HEK293 (cell line): ENCODE measurements around the gene COL8A1.

Experiments used
- CTCF ChIA-PET: fragments of 350-600 bp; formaldehyde crosslinking; extraction: SDS; loops from one replicate; lab custom pipeline; 2021; ENCODE audit warnings: antibody characterized with exemption; lab: Yijun Ruan, JAX
- POLR2A ChIA-PET: fragments of 300-600 bp; formaldehyde crosslinking; extraction: SDS; loops from one replicate; lab custom pipeline; 2020; ENCODE audit warnings: antibody characterized with exemption, inconsistent platforms; lab: Yijun Ruan, JAX
- H3K27ac ChIP-seq: fragments of 200-500 bp; sonication (Bioruptor generic); 2 replicates; pipeline ENCODE4 v1.5.1; 2014; ENCODE audit warnings: low read depth, low read length, control low read depth, inconsistent platforms; ENCODE audit errors: extremely low read depth
- H3K36me3 ChIP-seq, 2 experiments: fragments of 200-500 bp in 1 of 2; sonication (Bioruptor generic) in 1 of 2; 1 replicate in 1 of 2; 2 replicates in 1 of 2; pipeline ENCODE4 v1.5.1; 2014 to 2017; ENCODE audit warnings: inconsistent platforms in 2 of 2, low read length in 2 of 2; ENCODE audit not compliant: control insufficient read depth in 2 of 2, insufficient read depth in 1 of 2
- H3K4me1 ChIP-seq: fragments of 200-500 bp; sonication (Bioruptor generic); 2 replicates; pipeline ENCODE4 v1.5.1; 2014; ENCODE audit warnings: mild to moderate bottlenecking, low read length, inconsistent platforms; ENCODE audit not compliant: control insufficient read depth, insufficient read depth
- H3K4me3 ChIP-seq: 2 replicates; pipeline ENCODE4 v1.5.1; 2011; ENCODE audit warnings: low read depth, mild to moderate bottlenecking, control low read depth, low read length, moderate library complexity
- H3K9me3 ChIP-seq: fragments of 200-500 bp; sonication (Bioruptor generic); 2 replicates; pipeline ENCODE4 v1.5.1; 2014; ENCODE audit warnings: low read depth, low read length, inconsistent platforms; ENCODE audit not compliant: control insufficient read depth, insufficient read depth
- ZBTB20 ChIP-seq: fragments of 450-650 bp; formaldehyde crosslinking; IDR thresholded peaks from 2 replicates; pipeline ENCODE4 v1.5.1; 2016; ENCODE audit warnings: missing biosample characterization, missing genetic modification characterization
- ZNF146 ChIP-seq: fragments of 450-650 bp; formaldehyde crosslinking; IDR thresholded peaks from 2 replicates; pipeline ENCODE4 v1.5.1; 2016; ENCODE audit warnings: missing biosample characterization, missing genetic modification characterization
- ZNF157 ChIP-seq: fragments of 450-650 bp; formaldehyde crosslinking; IDR thresholded peaks from 2 replicates; pipeline ENCODE4 v1.5.1; 2016; ENCODE audit warnings: missing biosample characterization, missing genetic modification characterization
- ZNF175 ChIP-seq: fragments of 450-650 bp; formaldehyde crosslinking; IDR thresholded peaks from 2 replicates; pipeline ENCODE4 v1.5.1; 2016; ENCODE audit warnings: missing biosample characterization, missing genetic modification characterization
- ZNF26 ChIP-seq: fragments of 450-650 bp; formaldehyde crosslinking; IDR thresholded peaks from 2 replicates; pipeline ENCODE4 v1.5.1; 2016; ENCODE audit warnings: missing biosample characterization, missing genetic modification characterization
- ZNF394 ChIP-seq: fragments of 450-650 bp; formaldehyde crosslinking; IDR thresholded peaks from 2 replicates; pipeline ENCODE4 v1.5.1; 2016; ENCODE audit warnings: missing biosample characterization, missing genetic modification characterization, mild to moderate bottlenecking, moderate library complexity, borderline replicate concordance
- ZNF398 ChIP-seq: fragments of 450-650 bp; formaldehyde crosslinking; IDR thresholded peaks from 2 replicates; pipeline ENCODE4 v1.5.1; 2017; ENCODE audit warnings: missing biosample characterization, missing genetic modification characterization
- ZNF404 ChIP-seq: fragments of 450-650 bp; formaldehyde crosslinking; IDR thresholded peaks from 2 replicates; pipeline ENCODE4 v1.5.1; 2017; ENCODE audit warnings: missing biosample characterization, missing genetic modification characterization
- ZNF433 ChIP-seq: fragments of 450-650 bp; formaldehyde crosslinking; IDR thresholded peaks from 2 replicates; pipeline ENCODE4 v1.5.1; 2016; ENCODE audit warnings: missing biosample characterization, missing genetic modification characterization, low read depth
- ZNF558 ChIP-seq: fragments of 450-650 bp; formaldehyde crosslinking; IDR thresholded peaks from 2 replicates; pipeline ENCODE4 v1.5.1; 2016; ENCODE audit warnings: missing biosample characterization, missing genetic modification characterization
- ZNF692 ChIP-seq: fragments of 450-650 bp; formaldehyde crosslinking; IDR thresholded peaks from 2 replicates; pipeline ENCODE4 v1.5.1; 2016; ENCODE audit warnings: missing biosample characterization, missing genetic modification characterization
- ZNF747 ChIP-seq: fragments of 450-650 bp; formaldehyde crosslinking; IDR thresholded peaks from 2 replicates; pipeline ENCODE4 v1.5.1; 2016; ENCODE audit warnings: missing biosample characterization, missing genetic modification characterization
- ZSCAN23 ChIP-seq: fragments of 450-650 bp; formaldehyde crosslinking; IDR thresholded peaks from 2 replicates; pipeline ENCODE4 v1.5.1; 2016; ENCODE audit warnings: missing biosample characterization, missing genetic modification characterization
- TF ChIP-seq, protein P1 (sequence below): fragments of 450-650 bp; formaldehyde crosslinking; IDR thresholded peaks from 2 replicates; pipeline ENCODE4 v1.5.1; 2016; ENCODE audit warnings: missing biosample characterization, missing genetic modification characterization, low read depth
- TF ChIP-seq, protein P2 (sequence below): fragments of 450-650 bp; formaldehyde crosslinking; conservative IDR thresholded peaks from 2 replicates; pipeline ENCODE4 v1.5.1; 2016; ENCODE audit warnings: low read depth, missing biosample characterization, missing genetic modification characterization

Gene COL8A1

GRCh38 chr3:99641480-99641879 lies 3.1 kb downstream of the COL8A1 start (continued):
- TF ChIP-seq, protein P1, sequence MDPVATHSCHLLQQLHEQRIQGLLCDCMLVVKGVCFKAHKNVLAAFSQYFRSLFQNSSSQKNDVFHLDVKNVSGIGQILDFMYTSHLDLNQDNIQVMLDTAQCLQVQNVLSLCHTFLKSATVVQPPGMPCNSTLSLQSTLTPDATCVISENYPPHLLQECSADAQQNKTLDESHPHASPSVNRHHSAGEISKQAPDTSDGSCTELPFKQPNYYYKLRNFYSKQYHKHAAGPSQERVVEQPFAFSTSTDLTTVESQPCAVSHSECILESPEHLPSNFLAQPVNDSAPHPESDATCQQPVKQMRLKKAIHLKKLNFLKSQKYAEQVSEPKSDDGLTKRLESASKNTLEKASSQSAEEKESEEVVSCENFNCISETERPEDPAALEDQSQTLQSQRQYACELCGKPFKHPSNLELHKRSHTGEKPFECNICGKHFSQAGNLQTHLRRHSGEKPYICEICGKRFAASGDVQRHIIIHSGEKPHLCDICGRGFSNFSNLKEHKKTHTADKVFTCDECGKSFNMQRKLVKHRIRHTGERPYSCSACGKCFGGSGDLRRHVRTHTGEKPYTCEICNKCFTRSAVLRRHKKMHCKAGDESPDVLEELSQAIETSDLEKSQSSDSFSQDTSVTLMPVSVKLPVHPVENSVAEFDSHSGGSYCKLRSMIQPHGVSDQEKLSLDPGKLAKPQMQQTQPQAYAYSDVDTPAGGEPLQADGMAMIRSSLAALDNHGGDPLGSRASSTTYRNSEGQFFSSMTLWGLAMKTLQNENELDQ (tag by site-specific recombination) = no peak

GRCh38 chr3:99641982-99642381 lies 3.6 kb downstream of the COL8A1 start:
- no peak overlapping the region for H3K27ac ChIP-seq
- TF ChIP-seq ZSCAN23 (tag by site-specific recombination) (no peak), ZNF157 (tag by site-specific recombination) (no peak), ZNF394 (no peak), ZNF146 (tag by site-specific recombination) (no peak), ZNF692 (no peak), ZNF175 (tag by site-specific recombination) (no peak), ZNF26 (tag by site-specific recombination) (no peak), ZNF433 (tag by site-specific recombination) (no peak), ZNF404 (tag by site-specific recombination) (no peak), ZNF747 (no peak), ZNF398 (no peak), ZNF558 (tag by site-specific recombination) (no peak), ZBTB20 (tag by site-specific recombination) (no peak)
- TF ChIP-seq, protein P2, sequence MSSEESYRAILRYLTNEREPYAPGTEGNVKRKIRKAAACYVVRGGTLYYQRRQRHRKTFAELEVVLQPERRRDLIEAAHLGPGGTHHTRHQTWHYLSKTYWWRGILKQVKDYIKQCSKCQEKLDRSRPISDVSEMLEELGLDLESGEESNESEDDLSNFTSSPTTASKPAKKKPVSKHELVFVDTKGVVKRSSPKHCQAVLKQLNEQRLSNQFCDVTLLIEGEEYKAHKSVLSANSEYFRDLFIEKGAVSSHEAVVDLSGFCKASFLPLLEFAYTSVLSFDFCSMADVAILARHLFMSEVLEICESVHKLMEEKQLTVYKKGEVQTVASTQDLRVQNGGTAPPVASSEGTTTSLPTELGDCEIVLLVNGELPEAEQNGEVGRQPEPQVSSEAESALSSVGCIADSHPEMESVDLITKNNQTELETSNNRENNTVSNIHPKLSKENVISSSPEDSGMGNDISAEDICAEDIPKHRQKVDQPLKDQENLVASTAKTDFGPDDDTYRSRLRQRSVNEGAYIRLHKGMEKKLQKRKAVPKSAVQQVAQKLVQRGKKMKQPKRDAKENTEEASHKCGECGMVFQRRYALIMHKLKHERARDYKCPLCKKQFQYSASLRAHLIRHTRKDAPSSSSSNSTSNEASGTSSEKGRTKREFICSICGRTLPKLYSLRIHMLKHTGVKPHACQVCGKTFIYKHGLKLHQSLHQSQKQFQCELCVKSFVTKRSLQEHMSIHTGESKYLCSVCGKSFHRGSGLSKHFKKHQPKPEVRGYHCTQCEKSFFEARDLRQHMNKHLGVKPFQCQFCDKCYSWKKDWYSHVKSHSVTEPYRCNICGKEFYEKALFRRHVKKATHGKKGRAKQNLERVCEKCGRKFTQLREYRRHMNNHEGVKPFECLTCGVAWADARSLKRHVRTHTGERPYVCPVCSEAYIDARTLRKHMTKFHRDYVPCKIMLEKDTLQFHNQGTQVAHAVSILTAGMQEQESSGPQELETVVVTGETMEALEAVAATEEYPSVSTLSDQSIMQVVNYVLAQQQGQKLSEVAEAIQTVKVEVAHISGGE (tag by site-specific recombination) = no peak
- no peaks in the 10 kb centered on the region for H3K9me3 ChIP-seq
- ChIA-PET POLR2A (no interaction called here), CTCF (interaction anchor here (1.3 to 2.6 kb wide), 2 partner anchors 46 to 143 kb away, joined by 4 to 12 read pairs; no protein-coding TSS in a partner anchor)
- H3K36me3 ChIP-seq = no peaks in the 10 kb centered on the region
- no peak overlapping the region for H3K4me3 ChIP-seq
- H3K4me1 ChIP-seq = no peaks in the 10 kb centered on the region
